ENCODE data around the gene ANKRD24. TPM values are rescaled to one million over a fixed set of nuclear protein-coding genes. Genes with fewer than 3 reads are reported as not detected.
"Not testable (repeated sequence)": the region's sequence is repeated elsewhere in the genome, so short reads cannot be mapped to it uniquely, and the experiment has no call there.

ANKRD24 gene
- total RNA-seq, 4 donors from 2014 or later: 0.88 to 1.2 (median 1.0) TPM

GRCh38 chr19:4234142-4234861, 51.8 kb downstream of the ANKRD24 start:
- DNase-seq (ENCODE audit: low spot score) (no peak), ATAC-seq (ENCODE audit: low FRiP score) (no peak)
- TF ChIP-seq CTCF (IDR thresholded peaks at IDR 0.05): no peak

- no peak for TF ChIP-seq CTCF (IDR thresholded peaks at IDR 0.05)
- DNase-seq (ENCODE audit: low spot score): no peak
- no peak for ATAC-seq (ENCODE audit: low FRiP score)
Observed at GRCh38 chr19:4234862-4235201, 52.3 kb downstream of the ANKRD24 start.

- DNase-seq (ENCODE audit: low spot score); ATAC-seq (ENCODE audit: low FRiP score): not testable (repeated sequence)
Observed at GRCh38 chr19:4237510-4237909, 55.0 kb downstream of the ANKRD24 start.

- TF ChIP-seq CTCF (IDR thresholded peaks at IDR 0.05): no peak
- DNase-seq (ENCODE audit: low spot score) (no peak), ATAC-seq (ENCODE audit: low FRiP score) (no peak)
Observed at GRCh38 chr19:4238831-4239230, 56.3 kb downstream of the ANKRD24 start.

- ATAC-seq (ENCODE audit: low FRiP score) (no peak), DNase-seq (ENCODE audit: low spot score) (no peak)
- TF ChIP-seq CTCF (IDR thresholded peaks at IDR 0.05): no peak
Observed at GRCh38 chr19:4241824-4242430, 59.4 kb downstream of the ANKRD24 start.

GRCh38 chr19:4245938-4246337, 63.4 kb downstream of the ANKRD24 start:
- not testable (repeated sequence) for ATAC-seq (ENCODE audit: low FRiP score); DNase-seq (ENCODE audit: low spot score)

- no peak for TF ChIP-seq CTCF (IDR thresholded peaks at IDR 0.05)
- DNase-seq (ENCODE audit: low spot score) (peak; percentile 99), ATAC-seq (ENCODE audit: low FRiP score) (peak; percentile 99)
Observed at GRCh38 chr19:4246767-4247593, 64.5 kb downstream of the ANKRD24 start, which contains the start of gene YJU2. YJU2 (plus strand) TSS chr19:4247080; CDS start chr19:4247147, 67 bp downstream.
